ENCODE data around the gene IGF1R. TPM values are rescaled to one million over a fixed set of nuclear protein-coding genes. Genes with fewer than 3 reads are reported as not detected.

The IGF1R gene
- total RNA-seq, 1 experiment from 2014 or later, result 16.3 TPM

DNA sequence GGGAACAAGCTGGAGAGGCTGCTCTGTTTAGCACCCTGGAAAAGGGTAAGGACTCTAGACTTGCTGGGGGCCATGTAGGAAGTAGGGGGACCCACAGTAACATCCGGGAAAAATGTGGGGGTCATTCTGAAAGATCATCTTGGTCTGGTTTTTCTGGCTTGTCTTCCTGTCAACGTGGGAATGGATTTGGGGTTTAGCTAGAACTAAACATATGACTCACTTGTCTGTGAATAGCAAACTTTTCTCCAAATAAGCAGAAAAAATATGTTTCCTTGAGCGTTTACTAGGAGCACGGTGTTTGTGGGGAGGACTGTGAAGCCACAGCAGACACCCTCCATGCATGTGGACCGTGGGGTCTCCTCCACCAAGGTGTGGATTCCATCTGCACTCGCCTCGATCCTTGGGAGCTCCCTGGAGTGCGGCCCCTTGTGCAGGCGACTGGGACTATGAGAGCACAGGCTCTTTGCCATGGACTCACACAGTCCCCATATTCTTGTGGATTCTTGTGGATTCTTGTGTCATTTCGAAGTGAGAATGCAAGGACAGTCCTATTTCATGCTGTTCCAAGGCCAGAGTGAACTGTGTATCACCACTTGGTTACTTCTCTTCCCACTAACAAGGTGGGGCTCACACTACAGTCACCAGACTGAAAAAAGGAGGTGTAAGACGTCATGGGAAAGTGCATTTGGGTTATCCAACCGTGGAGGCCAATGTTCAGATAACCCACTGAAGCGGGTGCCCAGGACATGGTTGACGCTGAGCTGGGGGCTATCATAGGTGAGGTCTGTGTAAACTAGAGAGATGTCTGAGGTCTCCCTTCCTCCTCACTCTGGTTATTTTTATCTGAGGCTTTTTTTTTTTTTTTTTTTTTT, 333.7 kb downstream of the IGF1R start:
- Histone ChIP-seq H2AFZ (ENCODE audit: low read depth, low read length, poor library complexity, severe bottlenecking) (no peak overlapping the region), H3K79me2 (ENCODE audit: insufficient read depth, low read length) (no peaks in the 10 kb centered on the region), H3K9me3 (ENCODE audit: control insufficient read depth in 1 of 2, insufficient read depth in 1 of 2, low read depth in 1 of 2, low read length in 2 of 2) (peaks cover 0 to 10% of the 10 kb centered on the region in 2 experiments; a peak in 1 of 4 replicates), H3K9ac (ENCODE audit: low read length) (no peak overlapping the region), H4K20me1 (ENCODE audit: insufficient read depth) (no peaks in the 10 kb centered on the region), H3K4me2 (ENCODE audit: low read length) (no peak overlapping the region), H3K36me3 (ENCODE audit: control insufficient read depth in 1 of 2, insufficient read depth in 2 of 2, low read length in 2 of 2) (no peaks in the 10 kb centered on the region), H3K27ac (ENCODE audit: low read depth, low read length) (no peak overlapping the region), H3K4me3 (replicated peaks in 1 of 2; ENCODE audit: low read depth in 1 of 2, low read length in 2 of 2) (no peak overlapping the region), H3K4me1 (ENCODE audit: control insufficient read depth in 1 of 2, insufficient read depth in 2 of 2, low read length in 2 of 2) (peaks cover 5 to 9% of the 10 kb centered on the region in 2 experiments; a peak in 3 of 4 replicates), H3K9me2 (ENCODE audit: insufficient read depth) (no peaks in the 10 kb centered on the region), H3K27me3 (ENCODE audit: insufficient read depth, low read length) (no peaks in the 10 kb centered on the region)
- ATAC-seq, result no peak
- ChIA-PET RAD21 (ENCODE audit: low non-redundant PET in 1 of 2, low total read pairs in 2 of 2, uncharacterized antibody in 2 of 2, unreplicated experiment in 2 of 2) (interaction anchor here in 1 of 2 experiments (0.6 kb wide), 1 partner anchor 94 kb away, joined by 3 read pairs; no protein-coding TSS in a partner anchor), CTCF (no interaction called here), POLR2A (no interaction called here)
- TF ChIP-seq CBX3 (IDR thresholded peaks at IDR 0.05; ENCODE audit: low read depth) (no peak), JUND (IDR thresholded peaks at IDR 0.05) (no peak), ATF3 (IDR thresholded peaks at IDR 0.05) (no peak), EZH2 (IDR thresholded peaks at IDR 0.05) (no peak), FOSL1 (IDR thresholded peaks at IDR 0.05; ENCODE audit: low read depth) (no peak), EZH2phosphoT487 (IDR thresholded peaks at IDR 0.05; ENCODE audit: borderline replicate concordance) (no peak), CEBPB (IDR thresholded peaks at IDR 0.05; ENCODE audit: low read depth) (no peak), ZBTB33 (IDR thresholded peaks at IDR 0.05; ENCODE audit: extremely low read depth, insufficient replicate concordance, low read length) (no peak), EGR1 (IDR thresholded peaks at IDR 0.05; ENCODE audit: low read depth) (no peak), RAD21 (IDR thresholded peaks at IDR 0.05; ENCODE audit: low read depth) (no peak), POLR2AphosphoS5 (IDR thresholded peaks at IDR 0.05; ENCODE audit: low read depth, low read length) (no peak), SIN3A (IDR thresholded peaks at IDR 0.05; ENCODE audit: low read depth) (no peak)
- intact Hi-C loops (cut with micrococcal nuclease), result no loop called here
- no TSS peak for BruUV-seq (replicated peaks)
- DNase-seq (ENCODE audit: low read depth, low spot score), result no peak
